GM12865 (cell line): ENCODE results near the gene GPR84.

Experiments
- DNase-seq: peaks from one replicate; pipeline ENCODE4 v3.0.0; 2010; ENCODE audit warnings: low read depth
- H3K4me3 ChIP-seq: 2 replicates; pipeline ENCODE4 v1.5.1; 2011; ENCODE audit warnings: mild to moderate bottlenecking, low read depth, low read length, control low read depth
- CTCF ChIP-seq: IDR thresholded peaks from 2 replicates; pipeline ENCODE4 v1.5.1; 2011; ENCODE audit warnings: low read length, control low read depth, low read depth, inconsistent platforms; ENCODE audit not compliant: insufficient read depth; ENCODE audit errors: missing control alignments

The GPR84 gene

GRCh38 chr12:54398218-54398617, 33.9 kb upstream of the GPR84 start:
- DNase-seq, result no peak
- no peak for TF ChIP-seq CTCF
- H3K4me3 ChIP-seq, result no peak overlapping the region

GRCh38 chr12:54397157-54397556, 32.9 kb upstream of the GPR84 start:
- no peak for TF ChIP-seq CTCF
- DNase-seq, result peak; percentile 31

GRCh38 chr12:54395545-54395944, 31.3 kb upstream of the GPR84 start:
- TF ChIP-seq CTCF, result no peak
- H3K4me3 ChIP-seq, result no peak overlapping the region
- no peak for DNase-seq

More at GRCh38 chr12:54397157-54397556, 32.9 kb upstream of the GPR84 start:
- no peak overlapping the region for H3K4me3 ChIP-seq

- TF ChIP-seq CTCF, result no peak
- no peak for DNase-seq
- no peak overlapping the region for H3K4me3 ChIP-seq
Measured at GRCh38 chr12:54394986-54395385, 30.7 kb upstream of the GPR84 start.

- DNase-seq, result peak; percentile 55
- no peak overlapping the region for H3K4me3 ChIP-seq
- TF ChIP-seq CTCF, result peak; percentile 62
Measured at GRCh38 chr12:54394281-54394719, 30.0 kb upstream of the GPR84 start.

GRCh38 chr12:54393743-54394142, 29.5 kb upstream of the GPR84 start:
- no peak for DNase-seq
- H3K4me3 ChIP-seq, result no peak overlapping the region
- TF ChIP-seq CTCF, result no peak

GRCh38 chr12:54393207-54393609, 28.9 kb upstream of the GPR84 start:
- TF ChIP-seq CTCF, result no peak
- no peak for DNase-seq
- no peak overlapping the region for H3K4me3 ChIP-seq
